GM10847 (cell line): ENCODE measurements around the gene ANO3.

Experiments used
- POLR2A ChIP-seq: IDR thresholded peaks from 2 replicates; pipeline ENCODE4 v1.6.1; 2011; ENCODE audit not compliant: insufficient read length; ENCODE audit errors: extremely low read depth

The ANO3 gene

DNA sequence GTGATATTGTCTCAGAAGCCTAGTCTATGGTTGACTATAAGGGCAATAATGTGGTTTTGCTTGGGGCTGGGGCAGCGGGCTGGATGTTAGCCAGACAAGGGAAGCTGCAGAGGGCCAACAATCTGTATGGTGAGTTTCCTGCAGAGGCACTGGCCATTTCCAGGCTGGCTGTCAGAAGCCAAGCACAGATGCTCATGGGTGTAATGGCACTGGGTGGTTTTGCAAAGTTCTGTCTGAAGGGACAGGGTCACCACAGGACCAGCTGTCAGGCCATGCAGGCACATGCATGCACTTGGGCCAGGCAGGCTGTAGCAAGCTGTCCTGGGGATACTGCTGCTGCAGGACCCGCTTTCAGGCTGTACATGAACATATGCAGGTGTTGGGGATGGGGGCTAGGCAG, 281.8 kb downstream of the ANO3 start:
- no peak for TF ChIP-seq POLR2A

- TF ChIP-seq POLR2A: no peak
These were observed 286.5 kb downstream of the ANO3 start for GRCh38 chr11:26618441-26618840.

DNA sequence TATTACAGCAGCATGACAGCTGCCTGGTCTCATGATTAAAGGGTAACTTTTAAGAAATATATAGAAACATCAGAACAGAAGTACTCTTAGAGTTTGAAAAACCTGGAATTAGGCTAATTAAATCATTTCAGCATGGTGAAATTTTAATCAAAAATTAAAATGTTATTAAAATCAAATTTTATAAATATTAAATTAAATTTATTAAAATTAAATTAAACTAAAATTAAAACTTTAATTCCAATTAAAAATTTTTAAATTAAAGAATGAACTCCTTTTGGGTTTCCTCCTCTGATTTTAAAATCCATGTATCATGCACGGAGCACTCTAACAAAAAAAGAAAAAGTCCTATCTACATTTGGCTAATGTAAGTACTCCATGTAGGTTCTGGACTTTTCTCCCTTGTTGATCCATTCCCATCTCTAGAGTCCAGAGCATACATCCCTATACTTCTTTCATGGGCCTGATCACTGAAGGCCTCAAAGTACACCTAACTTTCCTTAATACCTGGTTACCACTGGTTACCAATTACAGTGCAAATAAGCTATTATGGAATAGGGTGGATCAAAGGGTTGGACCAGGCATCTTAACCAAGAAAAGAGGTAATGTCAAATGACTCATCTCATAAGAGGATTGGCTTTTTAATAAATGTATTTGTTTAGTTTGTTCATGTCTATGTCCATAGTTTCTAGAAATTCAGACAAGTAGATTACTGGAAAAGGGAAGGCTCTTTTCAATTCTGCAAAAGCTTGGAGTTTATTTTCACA, 288.5 kb downstream of the ANO3 start:
- no peak for TF ChIP-seq POLR2A

DNA sequence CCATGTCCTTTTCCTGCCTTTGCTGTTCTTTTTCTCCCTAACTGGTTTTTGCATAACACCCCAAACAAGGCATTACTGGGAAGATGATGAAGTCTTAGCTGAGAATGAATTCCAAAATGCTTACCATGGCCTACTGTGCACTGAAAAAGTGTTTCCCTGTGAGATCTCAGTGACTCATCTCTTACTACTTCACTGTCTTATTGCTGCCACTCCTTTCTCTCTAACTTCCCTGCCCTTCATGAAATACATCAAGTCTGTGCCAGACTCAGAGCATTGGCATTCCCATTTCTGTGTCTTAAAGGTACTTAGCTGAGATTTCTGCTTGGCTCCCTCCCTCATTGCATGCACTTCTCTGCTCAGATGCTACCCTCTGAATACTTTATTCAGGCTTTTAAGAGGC, 289.2 kb downstream of the ANO3 start:
- no peak for TF ChIP-seq POLR2A

DNA sequence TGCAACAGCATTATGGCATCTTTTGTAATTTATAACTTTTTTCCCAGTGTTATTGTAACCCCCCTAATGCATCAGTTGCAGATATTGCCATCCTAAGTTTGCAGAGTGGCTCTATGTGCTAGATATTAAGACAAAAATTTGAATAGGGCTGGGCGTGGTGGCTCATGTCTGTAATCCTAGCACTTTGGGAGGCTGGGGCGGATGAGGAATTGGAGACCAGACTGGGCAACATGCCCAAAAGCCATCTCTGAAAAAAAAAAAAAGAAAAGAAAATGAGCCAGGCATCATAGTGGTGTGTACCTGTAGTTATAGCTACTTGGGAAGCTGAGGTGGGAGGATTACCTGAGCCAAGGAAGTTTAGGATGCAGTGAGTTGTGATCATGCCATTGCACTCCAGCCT, 290.3 kb downstream of the ANO3 start:
- TF ChIP-seq POLR2A: no peak

GRCh38 chr11:26623076-26623659, 291.2 kb downstream of the ANO3 start:
- no peak for TF ChIP-seq POLR2A

DNA sequence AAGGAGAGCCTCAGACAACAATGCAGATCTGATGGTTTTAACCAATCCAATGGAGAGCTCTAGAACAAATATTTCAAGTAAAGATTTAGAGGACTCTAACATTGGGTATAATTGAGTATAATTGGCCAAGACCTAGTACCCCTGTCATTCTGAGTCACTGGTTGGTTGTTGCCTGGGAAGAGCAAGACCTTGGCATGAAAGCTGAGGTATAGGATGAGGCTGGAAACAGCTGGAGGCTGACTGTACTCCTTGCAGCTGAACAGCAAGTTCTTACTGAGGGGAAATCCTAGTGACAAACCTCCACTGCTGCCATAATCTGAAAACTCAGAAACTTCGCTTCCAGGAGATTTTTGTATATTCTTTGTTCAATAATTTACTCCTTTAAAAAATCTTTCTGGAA, 294.4 kb downstream of the ANO3 start:
- no peak for TF ChIP-seq POLR2A

DNA sequence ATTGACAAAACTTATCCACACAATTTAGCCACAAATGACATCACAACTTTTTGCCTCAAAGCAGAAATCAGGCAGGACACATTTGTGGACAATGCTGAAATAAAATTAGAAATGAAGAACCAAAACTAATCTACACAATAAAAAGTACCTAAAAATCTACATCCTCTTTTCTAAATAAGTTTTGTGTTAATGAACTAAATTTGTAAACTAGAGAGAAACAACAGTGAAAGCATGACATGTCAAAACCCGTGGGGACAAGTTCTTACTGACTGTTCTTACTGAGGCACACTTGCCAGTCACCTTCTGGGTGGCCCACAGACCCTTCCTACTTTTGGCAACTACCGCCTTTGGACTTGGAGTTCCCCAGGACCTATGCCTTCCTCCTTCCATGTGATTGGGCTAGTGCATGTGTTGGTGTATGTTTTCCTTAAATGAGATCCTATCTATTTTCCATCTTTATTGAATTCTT, 300.8 kb downstream of the ANO3 start:
- no peak for TF ChIP-seq POLR2A

DNA sequence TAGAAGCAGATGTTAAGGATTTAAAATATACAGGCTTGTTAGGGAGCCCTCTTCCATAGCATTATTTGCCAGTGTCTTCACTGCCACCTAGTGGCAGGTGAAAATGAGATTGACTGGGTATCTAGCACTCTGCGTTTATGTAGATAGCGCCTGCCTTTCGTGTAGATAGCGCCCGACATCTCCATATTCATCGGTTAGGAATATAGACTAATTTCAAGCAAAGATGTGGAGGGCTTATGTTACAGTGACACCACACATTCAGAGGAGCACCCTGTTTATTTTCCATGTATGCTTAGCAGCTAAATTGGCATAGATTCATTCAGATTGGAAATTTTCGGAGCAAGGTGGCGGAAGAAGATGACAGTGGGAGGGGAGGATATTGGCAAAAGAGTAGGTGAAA, 318.0 kb downstream of the ANO3 start:
- TF ChIP-seq POLR2A: no peak

DNA sequence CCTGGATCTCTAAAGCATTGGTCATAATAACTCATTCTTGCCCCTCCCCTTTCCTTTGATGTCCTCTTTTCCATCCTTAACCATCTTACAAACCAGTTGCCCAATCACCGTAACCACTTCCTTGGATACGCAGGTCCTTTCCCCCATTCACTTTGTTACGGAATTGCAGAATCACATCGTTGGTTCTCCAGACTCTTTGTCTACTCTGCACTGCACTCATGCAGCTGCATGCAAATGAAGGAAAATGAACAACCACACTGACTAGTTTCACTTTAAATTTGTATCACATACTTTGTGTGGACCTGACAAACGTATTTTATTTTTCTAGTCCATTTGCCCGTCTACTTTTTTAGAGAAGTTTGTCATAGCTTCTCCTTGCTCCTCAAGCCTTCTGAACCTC, 320.0 kb downstream of the ANO3 start:
- TF ChIP-seq POLR2A: no peak

DNA sequence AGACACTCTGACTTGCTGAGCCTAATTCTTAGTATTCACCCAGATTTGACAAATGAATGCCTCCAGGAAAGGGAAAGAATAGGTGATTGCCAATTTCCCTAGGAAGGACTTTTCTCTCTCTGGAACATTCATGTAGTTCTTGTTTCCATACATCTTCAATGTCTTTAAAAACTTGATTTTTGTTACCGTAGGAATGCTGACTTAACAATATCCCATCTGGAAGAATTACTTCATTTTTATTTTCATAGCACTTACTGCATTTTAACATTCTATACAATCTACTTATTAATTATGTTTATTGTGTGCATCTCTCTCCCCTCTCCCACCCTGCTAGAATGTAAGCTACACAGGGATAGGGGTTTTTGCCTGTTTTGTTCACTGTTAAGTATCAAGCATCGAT, 323.4 kb downstream of the ANO3 start:
- TF ChIP-seq POLR2A: no peak

DNA sequence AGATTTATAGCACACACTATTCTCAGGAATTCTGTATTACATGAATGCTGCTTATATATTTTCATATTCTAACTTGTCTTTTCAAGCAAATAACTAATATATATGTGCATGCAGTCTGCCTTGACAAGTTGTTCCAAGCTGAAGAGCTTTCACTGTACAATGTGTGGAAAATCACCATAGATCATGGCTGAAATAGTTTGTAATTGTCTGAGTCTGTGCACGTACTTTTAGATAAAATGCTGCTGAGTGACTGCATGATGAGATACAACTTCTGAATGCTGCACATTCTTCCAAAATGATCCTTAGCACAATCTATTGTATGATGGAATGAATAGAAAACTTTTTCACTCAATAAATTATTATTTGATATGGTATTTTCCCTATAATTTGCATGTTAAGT, 331.0 kb downstream of the ANO3 start:
- TF ChIP-seq POLR2A: no peak

GRCh38 chr11:26665036-26665435, 333.1 kb downstream of the ANO3 start:
- TF ChIP-seq POLR2A: no peak

GRCh38 chr11:26665946-26666345, 334.0 kb downstream of the ANO3 start:
- no peak for TF ChIP-seq POLR2A

GRCh38 chr11:26675233-26675928, 343.5 kb downstream of the ANO3 start:
- no peak for TF ChIP-seq POLR2A

DNA sequence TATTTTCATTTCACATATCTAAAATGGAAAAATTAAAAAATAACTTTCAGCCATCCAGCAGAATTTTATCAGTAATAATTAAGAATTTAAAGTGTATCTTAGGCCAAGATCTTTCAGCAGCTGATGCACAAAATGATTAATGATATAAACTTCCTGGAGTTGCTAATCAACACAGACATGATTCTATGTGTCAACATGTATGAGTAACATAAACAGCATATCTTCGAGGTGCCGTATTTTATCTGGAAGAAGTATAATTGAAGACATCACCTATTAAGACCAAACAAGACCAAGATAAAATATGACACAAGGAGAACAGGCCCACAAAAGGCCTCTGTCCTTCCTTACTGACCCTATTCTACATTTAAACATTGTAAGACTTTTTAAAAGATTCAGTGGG, 344.7 kb downstream of the ANO3 start:
- TF ChIP-seq POLR2A: no peak
